OCI-LY1 (cell line): ENCODE results near the gene GAB4.

Experiments used
- H2AFZ ChIP-seq: fragments of 200-600 bp; sonication (generic), shearing (Covaris generic); 2 replicates; pipeline ENCODE4 v1.6.0; 2014; ENCODE audit warnings: antibody characterized with exemption, mild to moderate bottlenecking, low read length
- H3F3A ChIP-seq: fragments of 200-600 bp; sonication (generic), shearing (Covaris generic); 2 replicates; pipeline ENCODE4 v1.6.0; 2014; ENCODE audit warnings: mild to moderate bottlenecking, antibody characterized with exemption, low read length, moderate library complexity; ENCODE audit not compliant: insufficient read depth
- H3K27ac ChIP-seq: fragments of 200-600 bp; sonication (generic); 2 replicates; pipeline ENCODE4 v1.5.1; 2014; ENCODE audit warnings: low read length, mixed run types, mild to moderate bottlenecking, low read depth; ENCODE audit not compliant: poor library complexity, severe bottlenecking
- H3K27me3 ChIP-seq: fragments of 200-600 bp; sonication (generic); 2 replicates; pipeline ENCODE4 v1.6.0; 2014; ENCODE audit warnings: antibody characterized with exemption, mild to moderate bottlenecking, low read length, moderate library complexity; ENCODE audit not compliant: insufficient read depth
- H3K36me3 ChIP-seq: fragments of 200-600 bp; sonication (generic); 2 replicates; pipeline ENCODE4 v1.6.1; 2014; ENCODE audit warnings: mild to moderate bottlenecking, antibody characterized with exemption, low read length, moderate library complexity, mixed read lengths; ENCODE audit not compliant: insufficient read depth
- H3K4me1 ChIP-seq: fragments of 200-600 bp; sonication (generic); 2 replicates; pipeline ENCODE4 v1.5.1; 2014; ENCODE audit warnings: mild to moderate bottlenecking, low read length, moderate library complexity; ENCODE audit not compliant: insufficient read depth, severe bottlenecking
- H3K4me2 ChIP-seq: fragments of 200-600 bp; sonication (generic), shearing (Covaris generic); 2 replicates; pipeline ENCODE4 v1.6.1; 2014; ENCODE audit warnings: low read length
- H3K4me3 ChIP-seq: fragments of 200-600 bp; sonication (generic); 2 replicates; pipeline ENCODE4 v1.5.1; 2014; ENCODE audit warnings: low read length, low read depth, mild to moderate bottlenecking, mixed read lengths; ENCODE audit not compliant: poor library complexity, severe bottlenecking
- H3K79me2 ChIP-seq: fragments of 200-600 bp; shearing (Covaris generic); 2 replicates; pipeline ENCODE4 v1.6.1; 2016; ENCODE audit warnings: mixed run types, low read length, mixed read lengths; ENCODE audit not compliant: insufficient read depth
- H3K9ac ChIP-seq: fragments of 200-600 bp; sonication (generic), shearing (Covaris generic); 2 replicates; pipeline ENCODE4 v1.6.1; 2014; ENCODE audit warnings: mild to moderate bottlenecking, low read length, mixed read lengths
- H3K9me2 ChIP-seq: fragments of 200-600 bp; sonication (generic), shearing (Covaris generic); 2 replicates; pipeline ENCODE4 v1.6.1; 2014; ENCODE audit warnings: low read depth, mild to moderate bottlenecking, low read length, mixed read lengths
- H3K9me3 ChIP-seq: fragments of 200-600 bp; shearing (Covaris generic); 2 replicates; pipeline ENCODE4 v1.6.1; 2014; ENCODE audit warnings: low read length, mixed read lengths
- H4K20me1 ChIP-seq: fragments of 200-600 bp; sonication (generic), shearing (Covaris generic); 2 replicates; pipeline ENCODE4 v1.6.0; 2016; ENCODE audit warnings: mild to moderate bottlenecking, low read length; ENCODE audit not compliant: insufficient read depth
- CTCF ChIP-seq: fragments of 200-600 bp; sonication (generic), shearing (Covaris generic); IDR thresholded peaks from 2 replicates; pipeline ENCODE4 v1.5.1; 2017; ENCODE audit warnings: mild to moderate bottlenecking, antibody characterized with exemption, low read length, moderate library complexity, mixed read lengths
- EZH2 ChIP-seq: fragments of 200-600 bp; sonication (generic), shearing (Covaris generic); IDR thresholded peaks from 2 replicates; pipeline ENCODE4 v1.8.0; 2017; ENCODE audit warnings: borderline replicate concordance, mixed run types, mild to moderate bottlenecking, antibody characterized with exemption, low read length, moderate library complexity, mixed read lengths

The GAB4 gene

GRCh38 chr22:16969508-16970327 is 38.3 kb downstream of the GAB4 start:
- H3K27me3 ChIP-seq: 0 out of 2 replicates have a peak, but pooled peaks cover 5% of the 10 kb centered on the region
- peaks cover 1% of the 10 kb centered on the region for H3K4me1 ChIP-seq
- no peak overlapping the region for H3K9ac ChIP-seq
- H3K9me2 ChIP-seq: no peaks in the 10 kb centered on the region
- no peak overlapping the region for H3K4me3 ChIP-seq
- no peak for TF ChIP-seq CTCF
- TF ChIP-seq EZH2: no peak
- no peaks in the 10 kb centered on the region for H4K20me1 ChIP-seq
- H3K9me3 ChIP-seq: no peaks in the 10 kb centered on the region
- H2AFZ ChIP-seq: no peak overlapping the region
- no peak overlapping the region for H3K4me2 ChIP-seq
- no peak overlapping the region for H3K27ac ChIP-seq
- no peaks in the 10 kb centered on the region for H3K36me3 ChIP-seq
- H3K79me2 ChIP-seq: no peaks in the 10 kb centered on the region
- H3F3A ChIP-seq: no peaks in the 10 kb centered on the region

GRCh38 chr22:16968218-16968595 is 39.8 kb downstream of the GAB4 start:
- no peaks in the 10 kb centered on the region for H3K36me3 ChIP-seq
- no peak overlapping the region for H2AFZ ChIP-seq
- no peak overlapping the region for H3K4me3 ChIP-seq
- H3K4me1 ChIP-seq: no peaks in the 10 kb centered on the region
- H3K9ac ChIP-seq: no peak overlapping the region
- no peak for TF ChIP-seq EZH2
- H3K79me2 ChIP-seq: no peaks in the 10 kb centered on the region
- no peak overlapping the region for H3K27ac ChIP-seq
- no peak overlapping the region for H3K4me2 ChIP-seq
- no peaks in the 10 kb centered on the region for H3K9me2 ChIP-seq
- no peaks in the 10 kb centered on the region for H3K9me3 ChIP-seq
- no peaks in the 10 kb centered on the region for H4K20me1 ChIP-seq
- 0 out of 2 replicates have a peak, but pooled peaks cover 5% of the 10 kb centered on the region for H3K27me3 ChIP-seq
- no peaks in the 10 kb centered on the region for H3F3A ChIP-seq

- Histone ChIP-seq H3K4me2 (no peak overlapping the region), H3K36me3 (no peaks in the 10 kb centered on the region), H3K4me1 (no peaks in the 10 kb centered on the region), H4K20me1 (no peaks in the 10 kb centered on the region), H3K9ac (no peak overlapping the region), H3F3A (no peaks in the 10 kb centered on the region), H2AFZ (no peak overlapping the region), H3K9me2 (no peaks in the 10 kb centered on the region), H3K9me3 (no peaks in the 10 kb centered on the region), H3K79me2 (no peaks in the 10 kb centered on the region), H3K27ac (no peak overlapping the region), H3K27me3 (0 out of 2 replicates have a peak, but pooled peaks cover 5% of the 10 kb centered on the region), H3K4me3 (no peak overlapping the region)
- TF ChIP-seq EZH2 (no peak), CTCF (no peak)
Measured at GRCh38 chr22:16967453-16968217, 40.4 kb downstream of the GAB4 start.
